ENCODE results near the gene TREH. TPM values are rescaled to one million over a fixed set of nuclear protein-coding genes. Genes with fewer than 3 reads are reported as not detected.
"Not testable (repeated sequence)": the region's sequence is repeated elsewhere in the genome, so short reads cannot be mapped to it uniquely, and the experiment has no call there.

TREH gene
- total RNA-seq, 1 experiment from 2014 or later: 0.03 TPM

DNA sequence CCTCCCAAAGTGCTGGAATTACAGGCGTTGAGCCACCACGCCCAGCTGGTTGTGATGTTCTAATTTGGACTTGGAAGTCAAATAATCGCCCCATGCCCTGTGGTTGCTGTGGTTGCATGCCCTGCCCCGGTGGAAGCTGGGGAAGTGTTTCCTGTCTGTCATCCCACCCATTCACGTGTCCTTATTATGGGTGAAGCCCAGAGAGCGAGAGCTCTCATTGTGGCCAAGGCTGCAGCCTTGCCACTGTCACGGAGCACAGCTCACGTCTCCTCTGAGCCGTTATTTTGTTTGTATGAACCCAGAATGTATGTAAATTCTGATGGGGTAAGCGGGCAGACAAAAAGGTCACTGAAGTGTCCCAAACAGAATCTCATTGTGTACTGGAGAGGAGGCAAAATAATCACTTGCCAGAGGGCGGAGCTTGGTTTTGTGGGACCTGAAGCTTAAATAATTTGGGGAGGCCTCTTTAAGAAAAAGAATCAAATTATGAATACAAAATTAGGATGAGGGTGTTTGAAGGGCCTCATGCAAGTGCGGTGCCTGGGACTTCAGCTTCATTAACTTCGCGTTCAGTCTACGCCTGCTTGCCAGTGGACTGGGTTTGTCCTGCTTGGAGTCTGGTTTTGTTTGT lies 25.8 kb upstream of the TREH start:
- in situ Hi-C loops (cut with HindIII; ENCODE audit: low pct_unique_long_range_greater_than_20kb, low sequenced_read_pairs): loop anchor here (10.0 kb wide), 1 partner anchor 90 kb away; the partner anchor contains the start of gene DDX6
- peak; percentile 71 for DNase-seq (ENCODE audit: low read depth, low spot score)

GRCh38 chr11:118703563-118704106 lies 24.2 kb upstream of the TREH start:
- DNase-seq (ENCODE audit: low read depth, low spot score): peak; percentile 17
- in situ Hi-C loops (cut with HindIII; ENCODE audit: low pct_unique_long_range_greater_than_20kb, low sequenced_read_pairs): loop anchor here (10.0 kb wide), 1 partner anchor 91 kb away; the partner anchor contains the start of gene DDX6

DNA sequence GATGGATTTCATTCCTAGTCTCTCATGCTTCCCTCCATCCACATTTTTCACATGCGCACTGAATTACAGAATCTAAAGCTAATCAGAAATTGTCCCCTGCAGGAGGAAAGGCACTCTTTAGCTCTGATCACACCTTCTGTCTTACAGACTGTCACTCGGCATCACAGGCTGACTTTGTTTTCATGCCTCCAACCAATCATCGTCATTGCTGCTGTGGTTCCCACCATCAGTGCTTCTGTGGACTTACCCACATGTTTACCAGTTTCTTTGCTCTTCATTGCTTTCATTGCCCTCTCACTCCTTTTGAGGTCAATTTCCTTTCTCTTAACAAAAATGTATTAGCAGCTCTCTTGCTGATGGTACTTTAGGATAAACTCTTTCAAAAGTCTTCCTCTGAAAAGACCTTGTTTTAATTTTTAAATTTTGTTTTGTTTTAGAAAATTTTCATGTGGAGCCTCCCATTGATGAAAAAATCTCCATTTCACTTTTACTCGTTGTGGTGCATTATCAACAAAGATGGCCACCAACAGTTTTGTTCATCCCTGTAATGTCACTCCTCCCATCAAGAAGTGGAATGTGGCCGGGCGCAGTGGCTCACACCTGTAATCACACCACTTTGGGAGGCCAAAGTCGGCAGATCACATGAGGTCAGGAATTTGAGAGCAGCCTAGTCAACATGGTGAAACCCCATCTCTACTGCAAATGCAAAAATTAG lies 20.2 kb upstream of the TREH start:
- no peak for DNase-seq (ENCODE audit: low read depth, low spot score)
- in situ Hi-C loops (cut with HindIII; ENCODE audit: low pct_unique_long_range_greater_than_20kb, low sequenced_read_pairs): loop anchor here (10.0 kb wide), 1 partner anchor 95 kb away; the partner anchor contains the start of gene DDX6

GRCh38 chr11:118697346-118697745 lies 17.9 kb upstream of the TREH start:
- in situ Hi-C loops (cut with HindIII; ENCODE audit: low pct_unique_long_range_greater_than_20kb, low sequenced_read_pairs): no loop called here
- no peak for DNase-seq (ENCODE audit: low read depth, low spot score)

GRCh38 chr11:118696673-118697226 lies 17.3 kb upstream of the TREH start:
- in situ Hi-C loops (cut with HindIII; ENCODE audit: low pct_unique_long_range_greater_than_20kb, low sequenced_read_pairs): no loop called here
- DNase-seq (ENCODE audit: low read depth, low spot score): no peak

DNA sequence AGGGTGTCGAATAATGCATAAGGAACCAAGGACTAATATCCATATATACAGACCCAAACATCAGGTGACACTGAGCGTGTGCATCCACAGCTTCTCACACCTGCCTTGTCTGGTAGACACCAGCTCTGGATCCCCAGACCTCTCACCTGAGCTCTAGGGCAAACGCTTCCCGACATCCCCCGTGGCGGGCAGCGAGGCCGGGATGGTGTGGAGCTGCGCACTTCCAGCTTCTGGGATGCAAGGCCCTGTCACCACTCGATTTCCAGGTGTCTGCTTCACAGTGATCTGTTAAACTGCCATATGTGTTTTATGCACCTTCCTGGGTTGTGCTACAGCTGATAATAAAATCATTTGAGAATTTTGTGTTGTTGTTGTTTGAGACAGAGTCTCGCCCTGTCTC lies 15.3 kb upstream of the TREH start:
- in situ Hi-C loops (cut with HindIII; ENCODE audit: low pct_unique_long_range_greater_than_20kb, low sequenced_read_pairs): no loop called here
- DNase-seq (ENCODE audit: low read depth, low spot score): no peak

- in situ Hi-C loops (cut with HindIII; ENCODE audit: low pct_unique_long_range_greater_than_20kb, low sequenced_read_pairs): no loop called here
- DNase-seq (ENCODE audit: low read depth, low spot score): no peak
These were observed 14.7 kb upstream of the TREH start for GRCh38 chr11:118694185-118694584.

DNA sequence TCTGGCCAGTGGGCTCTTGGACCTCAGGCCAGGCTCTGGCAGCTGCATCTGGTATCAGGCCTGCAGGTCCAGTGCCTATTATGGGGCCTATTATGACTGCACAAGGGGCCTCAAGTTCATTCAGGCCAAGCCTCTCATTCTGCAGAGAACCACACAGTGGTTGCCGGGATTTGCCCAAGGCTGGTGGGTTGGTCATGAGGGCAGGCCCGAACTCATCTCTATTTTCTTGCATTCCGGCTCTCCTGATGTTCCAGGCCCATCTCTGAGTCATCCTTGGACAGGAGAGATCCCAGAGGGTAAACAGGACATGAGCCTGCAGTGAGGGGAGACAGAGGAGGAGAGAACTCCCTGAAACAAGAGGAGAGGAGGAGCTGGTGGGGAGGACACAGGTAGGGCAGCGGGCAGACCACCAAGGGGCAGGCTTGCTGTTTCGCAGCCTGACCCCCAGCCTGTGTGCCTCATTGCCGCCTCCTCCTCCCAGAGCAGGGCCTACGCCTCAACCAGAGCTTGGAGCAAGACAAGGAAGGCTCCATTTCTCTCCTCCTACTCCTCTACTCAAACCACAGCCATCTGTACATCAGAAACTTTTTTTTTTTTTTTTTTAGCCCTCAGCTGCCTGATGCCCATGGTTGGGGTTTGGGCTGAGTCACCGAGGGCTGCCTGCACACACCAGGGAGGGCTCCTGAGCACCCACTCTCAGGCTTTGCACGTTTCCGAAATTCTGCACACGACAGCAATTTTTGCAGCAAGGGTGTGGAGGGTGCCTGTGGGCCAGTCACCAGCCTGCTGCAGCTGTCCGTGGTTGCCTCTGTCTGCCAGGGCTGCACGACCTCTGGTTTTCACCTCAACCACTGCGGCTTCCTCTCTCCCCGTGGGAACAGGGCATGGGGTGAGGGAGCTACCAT lies 12.7 kb upstream of the TREH start:
- no peak for DNase-seq (ENCODE audit: low read depth, low spot score)
- in situ Hi-C loops (cut with HindIII; ENCODE audit: low pct_unique_long_range_greater_than_20kb, low sequenced_read_pairs): no loop called here

- in situ Hi-C loops (cut with HindIII; ENCODE audit: low pct_unique_long_range_greater_than_20kb, low sequenced_read_pairs): no loop called here
- no peak for DNase-seq (ENCODE audit: low read depth, low spot score)
These were observed 11.3 kb upstream of the TREH start for GRCh38 chr11:118690553-118691304.

DNA sequence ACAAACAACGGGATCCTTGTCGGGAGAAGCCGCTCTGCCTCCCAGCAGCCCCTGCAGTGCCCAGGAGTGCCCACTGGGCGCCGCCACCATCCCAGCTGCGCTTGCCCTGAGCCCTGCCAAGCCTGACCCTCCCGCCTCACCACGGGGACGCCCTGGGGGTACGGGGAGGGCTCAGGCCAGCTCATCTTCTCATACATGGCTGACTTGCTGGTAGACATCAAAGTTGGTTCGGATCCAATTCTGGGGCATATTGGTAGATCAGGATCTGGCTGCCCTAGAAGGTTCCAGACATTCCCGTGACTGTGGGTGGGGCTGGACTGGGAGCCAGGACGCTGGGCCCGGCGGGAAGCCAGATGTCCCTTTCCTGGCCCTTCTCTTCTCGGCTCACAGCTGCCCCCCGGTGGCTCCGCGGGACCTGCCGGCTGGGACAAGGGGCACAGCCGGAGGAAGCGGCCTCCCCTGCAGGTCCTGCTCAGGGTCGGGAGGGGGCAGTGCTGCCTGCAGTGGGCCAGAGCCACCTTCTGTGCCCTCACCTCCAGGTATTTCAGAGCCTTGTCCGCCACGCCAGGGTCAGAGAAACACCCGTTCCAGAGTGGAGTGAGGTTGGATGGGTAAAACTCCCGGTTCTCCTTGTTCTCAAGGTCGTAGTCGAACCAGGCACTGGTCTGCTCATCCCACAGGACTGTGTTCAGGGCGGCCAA lies 10.6 kb upstream of the TREH start:
- DNase-seq (ENCODE audit: low read depth, low spot score): peak; percentile 89
- in situ Hi-C loops (cut with HindIII; ENCODE audit: low pct_unique_long_range_greater_than_20kb, low sequenced_read_pairs): no loop called here

- no peak for DNase-seq (ENCODE audit: low read depth, low spot score)
- in situ Hi-C loops (cut with HindIII; ENCODE audit: low pct_unique_long_range_greater_than_20kb, low sequenced_read_pairs): no loop called here
These were observed 10.0 kb upstream of the TREH start for GRCh38 chr11:118689503-118689851.

- DNase-seq (ENCODE audit: low read depth, low spot score): no peak
- in situ Hi-C loops (cut with HindIII; ENCODE audit: low pct_unique_long_range_greater_than_20kb, low sequenced_read_pairs): no loop called here
These were observed 9.5 kb upstream of the TREH start for GRCh38 chr11:118688851-118689502.

DNA sequence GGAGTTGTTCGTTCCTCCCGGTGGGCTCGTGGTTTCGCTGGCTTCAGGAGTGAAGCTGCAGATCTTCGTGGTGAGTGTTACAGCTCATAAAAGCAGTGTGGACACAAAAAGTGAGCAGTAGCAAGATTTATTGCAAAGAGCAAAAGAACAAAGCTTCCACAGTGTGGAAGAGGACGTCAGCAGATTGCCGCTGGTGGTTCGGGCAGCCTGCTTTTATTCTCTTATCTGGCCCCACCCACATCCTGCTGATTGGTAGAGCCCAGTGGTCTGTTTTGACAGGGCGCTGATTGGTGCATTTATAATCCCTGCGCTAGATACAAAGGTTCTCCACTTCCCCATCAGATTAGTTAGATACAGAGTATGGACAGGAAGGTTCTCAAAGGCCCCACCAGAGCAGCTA lies 8.9 kb upstream of the TREH start:
- in situ Hi-C loops (cut with HindIII; ENCODE audit: low pct_unique_long_range_greater_than_20kb, low sequenced_read_pairs): not testable (repeated sequence)
- DNase-seq (ENCODE audit: low read depth, low spot score): peak; percentile 32

- DNase-seq (ENCODE audit: low read depth, low spot score): no peak
- in situ Hi-C loops (cut with HindIII; ENCODE audit: low pct_unique_long_range_greater_than_20kb, low sequenced_read_pairs): no loop called here
These were observed 8.5 kb upstream of the TREH start for GRCh38 chr11:118687906-118688305.

GRCh38 chr11:118684187-118684586 lies 4.7 kb upstream of the TREH start:
- in situ Hi-C loops (cut with HindIII; ENCODE audit: low pct_unique_long_range_greater_than_20kb, low sequenced_read_pairs): no loop called here
- DNase-seq (ENCODE audit: low read depth, low spot score): no peak

DNA sequence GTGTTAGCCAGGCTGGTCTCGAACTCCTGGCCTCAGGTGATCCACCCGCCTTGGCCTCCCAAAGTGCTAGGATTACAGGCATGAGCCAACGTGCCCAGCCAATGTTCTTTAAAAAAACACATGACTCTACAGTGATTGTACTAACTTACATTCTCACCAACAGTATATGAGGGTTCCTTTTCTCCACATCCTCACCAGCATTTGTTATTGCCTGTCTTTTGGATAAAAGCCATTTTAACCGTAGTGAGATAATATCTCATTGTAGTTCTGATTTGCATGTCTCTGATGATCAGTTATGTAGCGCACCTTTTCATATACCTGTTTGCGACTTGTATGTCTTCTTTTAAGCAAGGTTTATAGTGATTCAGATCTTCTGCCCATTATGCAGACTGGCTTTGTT lies 3.5 kb upstream of the TREH start:
- in situ Hi-C loops (cut with HindIII; ENCODE audit: low pct_unique_long_range_greater_than_20kb, low sequenced_read_pairs); DNase-seq (ENCODE audit: low read depth, low spot score): not testable (repeated sequence)
